HL-60 (cell line): ENCODE measurements around the gene GALNT12.

Source experiments
- CTCF ChIP-seq: IDR thresholded peaks from one replicate; pipeline ENCODE4 v1.5.1; 2011; ENCODE audit warnings: low read length, control low read depth, inconsistent platforms; ENCODE audit not compliant: insufficient read depth
- POLR2AphosphoS5 ChIP-seq: IDR thresholded peaks from 2 replicates; pipeline ENCODE4 v1.6.1; 2012; ENCODE audit warnings: low read depth
- REST ChIP-seq: IDR thresholded peaks from 2 replicates; pipeline ENCODE4 v1.6.1; 2012; ENCODE audit warnings: low read depth; ENCODE audit not compliant: insufficient replicate concordance

- TF ChIP-seq CTCF = no peak
- no peak for TF ChIP-seq POLR2AphosphoS5
- TF ChIP-seq REST = no peak
Observed at GRCh38 chr9:98801561-98801960, 5.9 kb upstream of the GALNT12 start.
